Panc1 (cell line): ENCODE data around the gene LRRC42. TPM values are rescaled to one million over a fixed set of nuclear protein-coding genes. Genes with fewer than 3 reads are reported as not detected.

Experiments
- ATAC-seq: fragments of 200-7000 bp; cut with Tn5 transposase; 2 replicates; pipeline ENCODE4 v1.9.1; 2020; ENCODE audit warnings: mild to moderate bottlenecking, moderate library complexity
- BruUV-seq: library from RNA; stranded (reverse); fragments of 400-500 nt; replicated peaks from 2 replicates; lab custom pipeline; 2021; lab: Mats Ljungman, UMichigan
- CTCF ChIA-PET: fragments of 300-600 bp; sonication (Branson Sonifier 250); formaldehyde crosslinking; loops from one replicate; lab custom pipeline; 2022; ENCODE audit warnings: antibody characterized with exemption; lab: Charles Lee
- POLR2A ChIA-PET: fragments of 300-600 bp; sonication (Branson Sonifier 250); formaldehyde crosslinking; loops from one replicate; lab custom pipeline; 2022; ENCODE audit warnings: antibody characterized with exemption; lab: Charles Lee
- DNase-seq: peaks from one replicate; pipeline ENCODE4 v3.0.0-alpha.2; 2010; ENCODE audit warnings: low read depth, low spot score
- H3K27ac ChIP-seq: 2 replicates; pipeline ENCODE4 v1.5.1; 2011; ENCODE audit warnings: mild to moderate bottlenecking, low read length, inconsistent platforms
- H3K27me3 ChIP-seq: fragments of 200-500 bp; sonication (Bioruptor generic); 2 replicates; pipeline ENCODE4 v1.6.0; 2014; ENCODE audit warnings: low read length, inconsistent platforms; ENCODE audit not compliant: control insufficient read depth, insufficient read depth
- H3K36me3 ChIP-seq: fragments of 200-500 bp; sonication (Bioruptor generic); 2 replicates; pipeline ENCODE4 v1.5.1; 2014; ENCODE audit warnings: inconsistent platforms, mild to moderate bottlenecking, low read length, moderate library complexity; ENCODE audit not compliant: control insufficient read depth, insufficient read depth
- H3K4me1 ChIP-seq: 2 replicates; pipeline ENCODE4 v1.5.1; 2011; ENCODE audit warnings: inconsistent platforms, mild to moderate bottlenecking, low read length, moderate library complexity; ENCODE audit not compliant: control insufficient read depth, insufficient read depth
- H3K4me3 ChIP-seq, 2 experiments: 2 replicates each; pipeline ENCODE4 v1.5.1; 2011 to 2012; ENCODE audit warnings: low read depth in 2 of 2, low read length in 2 of 2, mild to moderate bottlenecking in 2 of 2, inconsistent platforms in 1 of 2, moderate library complexity in 1 of 2
- H3K9me3 ChIP-seq: fragments of 200-500 bp; sonication (Bioruptor generic); 2 replicates; pipeline ENCODE4 v1.5.1; 2014; ENCODE audit warnings: low read depth, mild to moderate bottlenecking, inconsistent platforms, low read length, moderate library complexity; ENCODE audit not compliant: control insufficient read depth, insufficient read depth
- POLR2AphosphoS5 ChIP-seq: IDR thresholded peaks from 2 replicates; pipeline ENCODE4 v1.6.1; 2012; ENCODE audit warnings: mild to moderate bottlenecking, low read depth, low read length, moderate library complexity
- SIN3A ChIP-seq: IDR thresholded peaks from 2 replicates; pipeline ENCODE4 v1.6.1; 2012; ENCODE audit warnings: low read depth, mild to moderate bottlenecking, low read length, moderate library complexity, borderline replicate concordance; ENCODE audit not compliant: insufficient read depth
- TCF7L2 ChIP-seq: IDR thresholded peaks from 2 replicates; pipeline ENCODE4 v1.6.1; 2011; ENCODE audit warnings: mild to moderate bottlenecking, low read depth, low read length, inconsistent platforms
- in situ Hi-C: cut with HindIII; loops from 2 replicates; pipeline ENCODE4 v1.10.0; 2016; ENCODE audit warnings: low sequenced_read_pairs, low pct_unique_long_range_greater_than_20kb
- intact Hi-C: fragments of 100-400 bp; cut with micrococcal nuclease; formaldehyde crosslinking; loops from one replicate; pipeline ENCODE4 v1.10.0; 2022; ENCODE audit not compliant: unreplicated experiment
- total RNA-seq: library from RNA; stranded (reverse); gene quantifications from one replicate; pipeline ENCODE4 v1.2.1, GENCODE V29; 2021; ENCODE audit not compliant: unreplicated experiment
- TF ChIP-seq, protein P1 (sequence below): fragments of 450-650 bp; IDR thresholded peaks from 2 replicates; pipeline ENCODE4 v1.5.1; 2017; ENCODE audit warnings: mild to moderate bottlenecking
- TF ChIP-seq, protein P2 (sequence below), 2 experiments: IDR thresholded peaks; 2 replicates each; pipeline ENCODE4 v1.6.1; 2011 to 2012; ENCODE audit warnings: low read depth in 2 of 2, control low read depth in 1 of 2, low read length in 1 of 2, mild to moderate bottlenecking in 1 of 2, moderate library complexity in 1 of 2; ENCODE audit not compliant: insufficient read depth in 1 of 2

The LRRC42 gene
- total RNA-seq, 1 experiment from 2014 or later: 41.0 TPM

DNA sequence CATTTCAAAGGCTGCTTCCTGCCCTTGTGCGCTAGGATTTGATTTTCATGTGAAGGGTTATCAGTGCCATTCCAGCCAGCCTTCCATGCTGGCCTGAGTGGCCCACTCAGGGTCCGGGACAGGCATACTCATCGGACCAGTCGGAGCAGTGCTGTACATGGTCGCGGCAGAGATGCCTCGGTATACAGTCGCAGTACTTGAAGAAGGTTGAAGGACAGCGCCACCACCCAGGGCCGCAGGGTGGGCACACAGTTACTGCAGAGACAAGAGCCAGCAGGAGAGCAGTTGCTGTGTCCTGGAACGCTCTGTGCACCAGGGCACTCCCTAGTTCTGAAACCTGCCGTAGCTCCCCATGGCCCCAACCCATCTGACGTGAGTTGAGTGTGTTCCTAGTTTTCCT, 62.7 kb downstream of the LRRC42 start:
- no peaks in the 10 kb centered on the region for H3K4me1 ChIP-seq
- in situ Hi-C loops: no loop called here
- CTCF ChIA-PET: no interaction called here
- H3K36me3 ChIP-seq: no peaks in the 10 kb centered on the region
- intact Hi-C loops: no loop called here
- H3K9me3 ChIP-seq: no peaks in the 10 kb centered on the region
- BruUV-seq: no TSS peak
- POLR2A ChIA-PET: no interaction called here
- H3K4me3 ChIP-seq: no peak overlapping the region
- ATAC-seq: no peak
- no peak overlapping the region for H3K27ac ChIP-seq
- DNase-seq: no peak
- TF ChIP-seq, protein P1, sequence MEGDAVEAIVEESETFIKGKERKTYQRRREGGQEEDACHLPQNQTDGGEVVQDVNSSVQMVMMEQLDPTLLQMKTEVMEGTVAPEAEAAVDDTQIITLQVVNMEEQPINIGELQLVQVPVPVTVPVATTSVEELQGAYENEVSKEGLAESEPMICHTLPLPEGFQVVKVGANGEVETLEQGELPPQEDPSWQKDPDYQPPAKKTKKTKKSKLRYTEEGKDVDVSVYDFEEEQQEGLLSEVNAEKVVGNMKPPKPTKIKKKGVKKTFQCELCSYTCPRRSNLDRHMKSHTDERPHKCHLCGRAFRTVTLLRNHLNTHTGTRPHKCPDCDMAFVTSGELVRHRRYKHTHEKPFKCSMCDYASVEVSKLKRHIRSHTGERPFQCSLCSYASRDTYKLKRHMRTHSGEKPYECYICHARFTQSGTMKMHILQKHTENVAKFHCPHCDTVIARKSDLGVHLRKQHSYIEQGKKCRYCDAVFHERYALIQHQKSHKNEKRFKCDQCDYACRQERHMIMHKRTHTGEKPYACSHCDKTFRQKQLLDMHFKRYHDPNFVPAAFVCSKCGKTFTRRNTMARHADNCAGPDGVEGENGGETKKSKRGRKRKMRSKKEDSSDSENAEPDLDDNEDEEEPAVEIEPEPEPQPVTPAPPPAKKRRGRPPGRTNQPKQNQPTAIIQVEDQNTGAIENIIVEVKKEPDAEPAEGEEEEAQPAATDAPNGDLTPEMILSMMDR: no peak
- TF ChIP-seq, protein P2, sequence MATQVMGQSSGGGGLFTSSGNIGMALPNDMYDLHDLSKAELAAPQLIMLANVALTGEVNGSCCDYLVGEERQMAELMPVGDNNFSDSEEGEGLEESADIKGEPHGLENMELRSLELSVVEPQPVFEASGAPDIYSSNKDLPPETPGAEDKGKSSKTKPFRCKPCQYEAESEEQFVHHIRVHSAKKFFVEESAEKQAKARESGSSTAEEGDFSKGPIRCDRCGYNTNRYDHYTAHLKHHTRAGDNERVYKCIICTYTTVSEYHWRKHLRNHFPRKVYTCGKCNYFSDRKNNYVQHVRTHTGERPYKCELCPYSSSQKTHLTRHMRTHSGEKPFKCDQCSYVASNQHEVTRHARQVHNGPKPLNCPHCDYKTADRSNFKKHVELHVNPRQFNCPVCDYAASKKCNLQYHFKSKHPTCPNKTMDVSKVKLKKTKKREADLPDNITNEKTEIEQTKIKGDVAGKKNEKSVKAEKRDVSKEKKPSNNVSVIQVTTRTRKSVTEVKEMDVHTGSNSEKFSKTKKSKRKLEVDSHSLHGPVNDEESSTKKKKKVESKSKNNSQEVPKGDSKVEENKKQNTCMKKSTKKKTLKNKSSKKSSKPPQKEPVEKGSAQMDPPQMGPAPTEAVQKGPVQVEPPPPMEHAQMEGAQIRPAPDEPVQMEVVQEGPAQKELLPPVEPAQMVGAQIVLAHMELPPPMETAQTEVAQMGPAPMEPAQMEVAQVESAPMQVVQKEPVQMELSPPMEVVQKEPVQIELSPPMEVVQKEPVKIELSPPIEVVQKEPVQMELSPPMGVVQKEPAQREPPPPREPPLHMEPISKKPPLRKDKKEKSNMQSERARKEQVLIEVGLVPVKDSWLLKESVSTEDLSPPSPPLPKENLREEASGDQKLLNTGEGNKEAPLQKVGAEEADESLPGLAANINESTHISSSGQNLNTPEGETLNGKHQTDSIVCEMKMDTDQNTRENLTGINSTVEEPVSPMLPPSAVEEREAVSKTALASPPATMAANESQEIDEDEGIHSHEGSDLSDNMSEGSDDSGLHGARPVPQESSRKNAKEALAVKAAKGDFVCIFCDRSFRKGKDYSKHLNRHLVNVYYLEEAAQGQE (IDR thresholded peaks at IDR 0.05; ENCODE audit: insufficient read depth in 1 of 2, low read depth in 2 of 2, low read length in 1 of 2): no peak
- TF ChIP-seq SIN3A (no peak), TCF7L2 (no peak), POLR2AphosphoS5 (no peak)
- H3K27me3 ChIP-seq: no peaks in the 10 kb centered on the region

- ChIA-PET CTCF (no interaction called here), POLR2A (no interaction called here)
- Histone ChIP-seq H3K9me3 (no peaks in the 10 kb centered on the region), H3K36me3 (no peaks in the 10 kb centered on the region), H3K27me3 (no peaks in the 10 kb centered on the region), H3K4me1 (no peaks in the 10 kb centered on the region), H3K27ac (no peak overlapping the region), H3K4me3 (no peak overlapping the region)
- ATAC-seq (no peak), DNase-seq (no peak)
- no TSS peak for BruUV-seq
- intact Hi-C loops (no loop called here), in situ Hi-C loops (no loop called here)
- TF ChIP-seq SIN3A (no peak), TCF7L2 (no peak), POLR2AphosphoS5 (no peak)
- TF ChIP-seq, protein P2 (IDR thresholded peaks at IDR 0.05; ENCODE audit: insufficient read depth in 1 of 2, low read depth in 2 of 2, low read length in 1 of 2): no peak
- TF ChIP-seq, protein P1: no peak
These were observed 63.3 kb downstream of the LRRC42 start for GRCh38 chr1:54009406-54009805.
